HL-60/S4 treated with phorbol 12-myristate 13-acetate at 8.2 ng/mL for 4 days and 3 days (cell line): ENCODE results near the gene FAM184B.

Experiments used
- in situ Hi-C: fragments of 300-500 bp; cut with MboI; formaldehyde crosslinking; loops from 2 replicates; pipeline ENCODE4 v1.15.0; 2022; ENCODE audit warnings: low sequenced_read_pairs

The FAM184B gene

DNA sequence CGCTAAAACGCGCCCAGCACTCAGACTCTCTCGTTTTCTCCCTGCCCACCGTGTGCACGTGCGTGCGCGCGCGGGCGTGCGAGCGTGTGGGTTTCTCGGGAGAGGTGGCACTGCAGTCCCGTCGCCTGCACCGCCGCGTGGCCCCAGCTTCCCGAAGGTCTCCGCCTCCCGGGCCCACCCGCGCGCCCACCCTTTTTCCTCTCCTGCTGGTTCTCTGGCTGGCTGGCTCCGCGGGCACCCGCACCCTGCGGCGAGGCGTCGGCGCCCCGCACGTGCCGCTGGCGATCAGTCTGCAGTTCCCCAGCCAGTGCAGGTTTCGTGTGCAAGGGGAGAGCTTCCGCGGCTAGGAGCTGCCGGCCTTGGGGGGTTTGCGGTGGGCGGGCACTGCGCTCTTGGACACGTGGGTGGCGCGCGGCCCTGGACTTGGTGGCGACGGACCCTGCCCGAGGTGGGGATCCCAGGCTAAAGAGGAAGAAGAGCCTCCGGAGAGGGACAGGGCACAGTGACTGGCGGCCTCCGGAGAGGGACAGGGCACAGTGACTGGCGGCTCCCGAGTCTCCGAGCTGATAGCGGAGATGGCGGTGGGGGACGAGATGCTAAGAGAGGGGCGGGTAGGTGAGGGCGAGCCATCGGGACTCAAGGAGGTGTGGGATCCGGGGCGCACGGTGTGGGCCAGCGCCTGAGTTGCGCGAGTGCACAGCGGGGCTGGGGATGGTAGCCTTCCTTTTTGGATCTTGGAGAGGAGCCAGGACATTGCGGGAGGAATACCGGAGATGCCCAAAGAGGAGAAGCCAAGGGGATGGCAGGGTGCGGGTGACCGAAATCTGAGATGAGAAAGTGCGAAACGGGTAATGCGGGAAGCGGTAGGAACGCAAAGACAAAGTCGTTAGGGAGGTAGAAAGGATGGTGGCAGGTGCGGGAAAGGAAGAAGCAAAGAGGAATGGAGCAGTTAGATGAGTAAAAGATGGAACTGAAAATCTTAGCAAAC is at the start of gene FAM184B:
TSS of gene FAM184B (minus strand) at position 322 of the 988 bp plus-strand sequence. CDS start 322 bp downstream, outside the sequence.
- in situ Hi-C loops, result no loop called here

GRCh38 chr4:17823871-17824669 is 42.6 kb upstream of the FAM184B start:
- in situ Hi-C loops, result loop anchor here (25.0 kb wide), 2 partner anchors 188 to 237 kb away; partner anchors contain the start of genes LAP3 and LCORL

- in situ Hi-C loops, result loop anchor here (25.0 kb wide), 2 partner anchors 195 to 230 kb away; partner anchors contain the start of genes LAP3 and LCORL
Observed at GRCh38 chr4:17817027-17817426, 35.6 kb upstream of the FAM184B start.

DNA sequence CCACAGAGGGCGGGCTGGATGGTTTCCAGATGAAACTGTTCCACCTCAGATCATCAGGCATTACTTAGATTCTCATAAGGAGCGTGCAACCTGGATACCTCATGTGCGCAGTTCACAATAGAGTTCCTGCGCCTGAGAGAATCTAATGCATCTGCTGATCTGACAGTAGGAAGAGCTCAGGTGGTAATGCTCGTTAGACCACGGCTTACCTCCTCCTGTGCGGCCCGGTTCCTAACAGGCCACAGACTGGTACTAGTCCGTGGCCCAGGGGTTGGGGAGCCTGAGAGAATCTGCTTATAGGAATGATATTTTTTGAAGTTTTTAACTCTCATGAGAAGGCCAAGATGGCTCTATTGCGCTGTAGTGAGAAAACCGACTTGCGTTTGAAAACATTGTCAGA is 34.7 kb upstream of the FAM184B start:
- in situ Hi-C loops, result loop anchor here (25.0 kb wide), 2 partner anchors 196 to 229 kb away; partner anchors contain the start of genes LAP3 and LCORL

GRCh38 chr4:17814140-17814539 is 32.7 kb upstream of the FAM184B start:
- in situ Hi-C loops, result loop anchor here (25.0 kb wide), 2 partner anchors 198 to 227 kb away; partner anchors contain the start of genes LAP3 and LCORL

DNA sequence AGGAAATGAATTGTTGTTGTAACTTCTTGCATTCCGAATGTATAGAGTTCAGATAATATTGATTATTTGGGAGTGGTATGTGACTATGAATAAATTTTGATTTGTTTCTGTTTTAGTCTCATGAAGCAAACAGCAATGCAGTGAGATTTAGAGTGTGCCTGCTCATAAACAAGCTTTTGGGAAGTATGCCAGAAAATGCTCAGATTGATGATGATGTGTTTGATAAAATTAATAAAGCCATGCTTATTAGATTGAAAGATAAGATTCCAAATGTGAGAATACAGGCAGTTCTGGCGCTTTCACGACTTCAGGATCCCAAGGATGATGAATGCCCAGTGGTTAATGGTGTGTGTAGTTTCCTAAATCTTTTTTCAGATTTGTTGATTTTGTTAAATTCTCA is 31.4 kb upstream of the FAM184B start:
- in situ Hi-C loops, result loop anchor here (25.0 kb wide), 2 partner anchors 200 to 226 kb away; partner anchors contain the start of genes LAP3 and LCORL

- in situ Hi-C loops, result loop anchor here (25.0 kb wide), 2 partner anchors 200 to 225 kb away; partner anchors contain the start of genes LAP3 and LCORL
Observed at GRCh38 chr4:17812125-17812524, 30.7 kb upstream of the FAM184B start.

DNA sequence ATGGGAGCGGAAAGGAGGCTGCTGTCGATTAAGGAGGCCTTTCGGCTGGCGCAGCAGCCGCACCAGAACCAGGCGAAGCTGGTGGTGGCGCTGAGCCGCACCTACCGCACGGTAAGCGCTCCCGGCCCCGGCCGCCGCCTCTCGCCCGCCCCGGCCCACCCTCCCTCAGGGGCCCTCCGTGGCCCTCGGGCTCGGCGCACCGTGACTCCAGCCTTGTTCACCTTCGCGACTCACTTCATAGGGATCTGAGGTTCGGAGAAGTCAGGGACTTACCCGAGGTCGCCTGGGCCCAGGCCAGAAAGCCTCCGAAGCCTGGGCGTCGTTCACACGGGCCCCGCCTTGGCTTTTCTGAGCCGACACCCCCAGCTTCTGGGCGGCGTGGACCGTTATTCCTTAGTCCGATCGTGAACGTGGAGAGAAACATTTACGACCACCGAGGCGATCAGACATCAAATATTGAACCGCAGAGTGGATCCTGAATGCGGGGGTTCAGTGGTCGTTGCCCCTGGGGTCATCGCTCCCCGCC is 29.7 kb upstream of the FAM184B start:
- in situ Hi-C loops, result loop anchor here (25.0 kb wide), 2 partner anchors 201 to 224 kb away; partner anchors contain the start of genes LAP3 and LCORL

GRCh38 chr4:17810260-17811077 is 29.0 kb upstream of the FAM184B start, which contains the start of the genes DCAF16 and NCAPG:
DCAF16 (minus strand) TSS chr4:17810757; CDS start chr4:17804141, 6,616 bp downstream.
NCAPG (plus strand) TSS chr4:17810979; CDS start chr4:17811078, 99 bp downstream.
- in situ Hi-C loops, result loop anchor here (25.0 kb wide), 2 partner anchors 202 to 223 kb away; partner anchors contain the start of genes LAP3 and LCORL

DNA sequence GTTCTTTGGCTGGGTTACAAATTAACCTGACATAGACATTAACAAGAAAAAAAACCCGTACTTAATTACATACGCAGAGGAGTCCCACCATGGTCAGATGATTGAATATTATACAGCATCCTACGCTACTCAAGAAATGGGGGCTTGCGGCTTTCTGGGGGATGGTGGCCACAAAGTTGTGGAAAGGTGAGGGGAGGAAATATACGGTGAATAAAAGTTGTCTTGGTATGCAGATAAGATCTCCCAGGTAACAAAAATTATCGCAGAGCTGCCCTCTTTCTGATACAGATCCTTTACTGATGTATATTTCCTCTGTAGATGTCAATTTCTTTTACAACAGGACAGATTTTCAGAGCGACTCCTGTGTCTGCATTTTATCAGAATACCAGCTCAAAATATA is 28.2 kb upstream of the FAM184B start:
- in situ Hi-C loops, result loop anchor here (25.0 kb wide), 2 partner anchors 203 to 222 kb away; partner anchors contain the start of genes LAP3 and LCORL

GRCh38 chr4:17807446-17807845 is 26.0 kb upstream of the FAM184B start:
- in situ Hi-C loops, result loop anchor here (25.0 kb wide), 2 partner anchors 205 to 220 kb away; partner anchors contain the start of genes LAP3 and LCORL

DNA sequence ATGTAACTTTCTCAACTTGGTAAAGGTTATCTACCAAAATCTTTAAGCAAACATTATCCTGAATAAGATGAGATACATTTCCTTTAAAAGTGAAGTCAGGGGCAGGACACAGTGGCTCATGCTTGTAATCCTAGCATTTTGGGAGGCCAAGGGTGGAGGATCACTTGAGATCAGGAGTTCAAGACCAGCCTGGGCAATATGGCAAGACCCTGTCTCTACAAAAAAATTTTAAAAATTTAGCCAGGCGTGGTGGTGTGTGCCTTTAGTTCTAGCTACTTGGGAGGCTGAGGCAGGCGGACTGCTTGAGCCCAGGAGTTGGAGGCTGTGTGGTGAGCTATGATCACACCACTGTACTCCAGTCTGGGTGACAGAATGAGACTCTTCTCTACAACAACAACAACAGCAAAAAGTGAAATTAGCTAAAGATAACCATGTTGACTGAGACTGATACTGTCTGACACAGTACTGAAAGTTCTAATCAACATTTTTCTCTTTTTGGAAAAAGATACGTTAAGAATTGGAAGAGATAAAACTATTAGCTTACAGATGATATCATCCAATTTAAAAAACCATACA is 24.2 kb upstream of the FAM184B start:
- in situ Hi-C loops, result loop anchor here (25.0 kb wide), 2 partner anchors 207 to 218 kb away; partner anchors contain the start of genes LAP3 and LCORL

- in situ Hi-C loops, result no loop called here
Observed at GRCh38 chr4:17797808-17798207, 16.4 kb upstream of the FAM184B start.

- in situ Hi-C loops, result no loop called here
Observed at GRCh38 chr4:17794730-17795129, 13.3 kb upstream of the FAM184B start.

DNA sequence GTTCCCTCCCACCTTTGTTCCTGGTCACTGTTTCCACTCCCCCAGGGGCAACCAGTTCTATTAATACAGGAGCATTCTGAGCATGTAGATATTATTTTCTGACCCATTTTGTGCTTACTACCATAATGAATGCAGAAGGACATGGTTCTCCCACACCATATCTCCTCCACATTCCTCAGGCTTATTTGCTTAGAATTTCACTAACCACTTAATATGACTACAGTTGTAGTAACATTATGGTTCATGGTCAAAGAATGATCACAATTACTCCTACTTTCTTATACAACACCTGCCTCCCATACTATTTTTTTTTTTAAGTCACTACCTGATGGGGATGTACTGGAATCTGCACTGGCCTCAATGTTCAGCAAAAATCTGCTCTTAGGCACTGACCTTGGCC is 7.5 kb upstream of the FAM184B start:
- in situ Hi-C loops, result no loop called here

- in situ Hi-C loops, result no loop called here
Observed at GRCh38 chr4:17787315-17787714, 5.9 kb upstream of the FAM184B start.

GRCh38 chr4:17786567-17786966 is 5.1 kb upstream of the FAM184B start:
- in situ Hi-C loops, result no loop called here

DNA sequence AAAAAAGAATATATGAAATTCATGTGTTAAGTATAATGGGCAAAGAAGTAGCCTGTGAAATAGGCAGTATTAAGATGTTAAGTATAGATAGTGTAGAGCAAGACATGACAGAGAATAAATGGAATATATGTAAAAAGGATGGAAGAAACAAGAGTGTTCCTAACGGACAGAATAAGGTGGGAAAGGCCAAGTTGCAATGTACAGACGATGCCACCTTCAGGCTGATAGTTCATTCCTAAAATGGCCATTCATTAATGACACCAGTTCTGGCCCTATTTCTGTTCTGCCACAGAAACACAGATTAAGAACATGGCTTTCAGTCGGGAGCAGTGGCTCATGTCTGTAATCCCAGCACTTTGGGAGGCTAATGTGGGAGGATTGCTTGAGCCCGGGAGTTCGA is 4.4 kb upstream of the FAM184B start:
- in situ Hi-C loops, result no loop called here
